Stimulated activated naive CD4-positive, alpha-beta T cell (primary cell): ENCODE data around the gene NKX2-3.

Source experiments
- DNase-seq, 6 experiments: peaks; one replicate each; lab custom pipeline; 2025; lab: John Stamatoyannopoulos, UW

The NKX2-3 gene

GRCh38 chr10:99526861-99527504, 5.8 kb upstream of the NKX2-3 start:
- DNase-seq: no peak

DNA sequence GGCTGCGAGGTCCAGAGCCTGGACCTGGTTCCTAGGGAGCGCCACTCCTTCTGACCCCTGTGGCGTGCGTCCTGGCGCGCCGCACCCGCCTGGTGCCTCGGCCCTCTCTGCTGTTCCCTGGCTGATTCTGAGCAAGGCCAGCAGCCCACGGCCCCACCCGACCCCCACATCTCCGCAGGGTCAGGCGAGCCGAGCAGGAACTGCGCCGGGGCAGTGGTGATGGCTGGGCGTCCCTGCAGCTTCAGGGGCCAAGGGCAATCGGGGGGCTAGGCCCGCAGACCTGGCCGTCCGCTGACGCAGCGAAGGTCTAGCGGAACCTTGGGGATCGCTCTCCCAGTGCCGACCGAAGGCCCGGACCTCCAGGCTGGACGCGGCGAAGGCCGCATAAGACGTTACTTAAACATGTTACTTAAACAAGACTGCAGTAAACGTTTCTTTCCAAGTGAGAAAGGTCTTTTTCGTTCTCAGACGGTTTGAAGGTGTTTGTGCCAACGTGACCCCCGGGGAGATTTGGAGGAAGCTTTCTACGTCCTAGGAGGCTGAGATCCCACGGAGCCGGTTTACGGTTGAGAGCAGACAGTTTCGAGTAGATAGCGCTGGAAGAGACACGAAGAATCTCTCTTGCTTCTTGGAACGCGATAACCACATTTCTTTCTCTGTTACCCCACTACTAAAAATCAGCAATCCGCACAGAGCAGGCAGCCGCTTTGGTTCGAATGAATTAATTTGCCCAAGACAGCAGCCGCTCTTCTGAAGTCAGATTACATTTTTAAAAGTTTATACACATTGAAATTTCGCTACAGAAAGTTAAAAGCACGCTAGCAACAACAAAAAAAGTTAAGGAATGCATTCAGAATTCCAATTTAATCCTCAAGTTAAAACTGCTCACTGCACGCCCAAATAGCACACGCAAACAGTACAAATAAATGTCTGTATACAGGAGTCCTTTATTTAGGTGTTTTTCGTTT, 4.9 kb upstream of the NKX2-3 start:
- DNase-seq: no peak

- no peak for DNase-seq
Measured at GRCh38 chr10:99528494-99529441, 4.0 kb upstream of the NKX2-3 start.

DNA sequence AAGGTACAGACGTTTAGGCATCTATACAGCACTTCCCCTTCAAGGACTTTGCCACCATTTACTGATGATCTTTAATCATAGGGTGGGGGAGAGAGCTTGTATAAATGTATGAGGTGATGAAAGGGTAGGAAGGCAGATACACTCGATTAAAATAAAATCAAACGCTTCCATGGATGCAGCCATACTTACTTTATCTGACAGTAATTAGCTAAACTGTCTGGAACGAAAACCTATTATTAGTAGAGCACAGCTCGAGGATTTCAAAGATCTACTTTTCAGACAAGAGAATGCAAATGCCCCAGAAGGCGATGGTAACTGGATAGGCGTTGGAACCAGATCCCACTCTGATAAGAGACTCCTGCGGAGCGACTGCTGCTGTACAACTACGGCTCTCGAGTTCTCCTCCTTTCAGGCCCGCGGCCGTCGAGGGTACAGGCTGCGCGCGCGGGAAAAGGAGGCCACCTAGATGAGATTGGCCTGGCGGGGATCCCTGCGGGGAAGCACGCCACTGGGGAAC, 3.1 kb upstream of the NKX2-3 start:
- DNase-seq: no peak

GRCh38 chr10:99530108-99531025, 2.4 kb upstream of the NKX2-3 start:
- DNase-seq: no peak

- no peak for DNase-seq
Measured at GRCh38 chr10:99531026-99531695, 1.6 kb upstream of the NKX2-3 start.

DNA sequence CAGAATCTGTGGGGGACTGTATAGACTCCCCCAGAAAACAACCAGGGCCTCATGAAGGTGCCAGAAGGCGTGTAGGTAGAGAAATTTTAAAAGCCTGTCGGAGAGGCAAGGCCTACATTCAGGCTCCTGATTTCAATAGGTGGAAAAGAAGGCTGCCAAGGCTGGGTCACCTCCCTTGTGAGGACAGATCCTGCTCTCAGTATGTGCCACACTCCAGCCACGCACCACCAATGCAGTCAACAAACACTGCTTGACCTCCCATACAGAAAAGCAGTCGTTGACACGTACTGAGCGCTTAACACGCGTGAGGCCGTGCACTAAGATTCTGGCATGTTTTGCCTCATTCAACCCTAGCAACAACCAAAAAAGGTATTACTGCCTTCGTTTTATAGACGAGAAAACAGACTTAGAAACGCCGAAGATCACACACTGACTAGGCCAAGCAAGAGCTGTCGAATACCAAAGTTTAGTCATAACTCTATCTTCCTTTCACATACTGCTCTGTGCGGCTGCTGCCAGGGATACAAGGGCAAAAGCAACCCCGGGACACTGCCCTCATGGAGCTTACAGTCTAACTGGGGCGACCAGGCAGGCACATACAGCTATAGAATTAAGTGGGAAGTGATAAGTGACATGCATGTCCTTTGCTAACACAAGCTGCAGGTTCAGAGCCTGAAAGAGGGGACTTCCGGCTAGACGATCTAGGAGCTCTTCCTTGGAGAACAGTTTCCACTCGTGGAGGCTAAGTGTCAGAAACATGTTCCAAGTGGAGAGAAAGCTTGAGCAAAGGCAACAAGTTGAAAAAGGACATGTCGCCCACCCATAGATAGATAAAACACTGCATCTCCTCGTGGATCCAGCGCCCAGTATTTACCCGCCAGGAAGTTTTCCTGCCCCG, 797 bp upstream of the NKX2-3 start:
- no peak for DNase-seq

- DNase-seq: no peak
Measured at GRCh38 chr10:99533496-99534449, 1.0 kb downstream of the NKX2-3 start.

DNA sequence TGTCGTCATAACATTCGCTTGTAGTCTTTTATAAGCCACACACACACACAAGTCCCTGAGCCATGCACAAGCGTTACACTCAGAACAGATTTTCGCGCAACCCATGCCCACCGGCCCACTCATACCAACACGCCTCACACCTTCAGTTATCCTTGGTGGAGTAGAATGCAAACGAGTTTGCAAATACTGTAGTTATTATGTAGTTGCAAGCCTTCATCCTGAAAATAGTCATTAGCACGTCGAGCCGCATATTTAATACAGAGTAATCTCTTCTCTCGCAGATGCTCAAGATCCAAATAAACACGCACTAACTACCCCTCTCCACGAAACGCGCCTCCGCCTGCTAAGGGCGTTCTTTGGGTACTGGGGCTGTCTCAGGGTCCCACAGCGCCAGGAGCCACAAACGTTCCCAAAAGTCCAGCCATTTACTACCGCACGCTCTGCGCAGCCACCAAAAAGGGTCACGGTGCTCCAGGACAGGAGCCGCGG, 1.8 kb downstream of the NKX2-3 start:
- no peak for DNase-seq

GRCh38 chr10:99534939-99535763, 2.4 kb downstream of the NKX2-3 start:
- DNase-seq: no peak

- no peak for DNase-seq
Measured at GRCh38 chr10:99535764-99536337, 3.1 kb downstream of the NKX2-3 start.

- DNase-seq: no peak
Measured at GRCh38 chr10:99536338-99537085, 3.8 kb downstream of the NKX2-3 start.

DNA sequence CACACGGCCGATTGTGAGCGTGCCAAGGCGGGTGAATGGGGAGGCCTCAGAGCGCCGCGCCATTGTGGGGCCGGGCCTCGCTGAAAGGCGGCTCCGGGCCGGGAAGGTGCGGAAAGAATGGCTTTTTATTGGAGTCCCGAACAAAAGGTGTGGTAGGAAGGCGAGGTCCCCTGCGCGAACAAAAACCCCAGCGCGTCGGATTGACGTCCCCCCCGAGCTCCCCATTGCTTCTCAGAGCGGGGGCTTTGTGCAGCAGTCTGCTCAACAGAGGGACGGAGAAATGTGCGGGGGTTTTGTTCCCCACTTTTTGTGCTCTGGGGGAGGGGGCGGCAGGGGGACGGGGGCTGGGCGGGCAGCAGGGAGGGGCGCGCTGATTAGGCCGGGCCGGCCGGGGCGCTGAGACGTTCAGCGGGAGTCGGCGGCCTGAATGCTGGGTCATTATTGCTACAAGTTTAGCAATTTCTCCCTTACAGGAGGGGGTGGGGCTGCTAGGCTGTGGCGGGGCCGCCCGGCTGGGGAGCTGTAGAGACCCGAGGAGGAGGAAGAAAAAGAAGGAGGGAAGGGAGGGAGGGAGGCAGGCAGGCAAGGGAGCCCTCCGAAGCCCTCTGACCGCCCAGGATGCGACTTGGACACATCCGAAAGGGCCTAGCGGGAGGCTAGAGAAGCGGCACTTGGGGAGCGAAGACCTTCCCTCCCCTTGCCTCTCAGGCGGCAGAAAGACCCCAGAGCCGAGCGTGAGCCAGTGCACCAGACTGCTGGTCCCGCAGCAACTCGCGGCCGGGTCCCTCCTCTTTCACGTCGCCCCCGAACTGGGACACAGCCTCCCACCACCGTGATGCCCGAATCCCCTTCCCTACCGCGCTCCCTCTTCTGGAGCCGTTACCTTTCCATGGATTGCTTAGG, 4.6 kb downstream of the NKX2-3 start:
- DNase-seq: no peak

DNA sequence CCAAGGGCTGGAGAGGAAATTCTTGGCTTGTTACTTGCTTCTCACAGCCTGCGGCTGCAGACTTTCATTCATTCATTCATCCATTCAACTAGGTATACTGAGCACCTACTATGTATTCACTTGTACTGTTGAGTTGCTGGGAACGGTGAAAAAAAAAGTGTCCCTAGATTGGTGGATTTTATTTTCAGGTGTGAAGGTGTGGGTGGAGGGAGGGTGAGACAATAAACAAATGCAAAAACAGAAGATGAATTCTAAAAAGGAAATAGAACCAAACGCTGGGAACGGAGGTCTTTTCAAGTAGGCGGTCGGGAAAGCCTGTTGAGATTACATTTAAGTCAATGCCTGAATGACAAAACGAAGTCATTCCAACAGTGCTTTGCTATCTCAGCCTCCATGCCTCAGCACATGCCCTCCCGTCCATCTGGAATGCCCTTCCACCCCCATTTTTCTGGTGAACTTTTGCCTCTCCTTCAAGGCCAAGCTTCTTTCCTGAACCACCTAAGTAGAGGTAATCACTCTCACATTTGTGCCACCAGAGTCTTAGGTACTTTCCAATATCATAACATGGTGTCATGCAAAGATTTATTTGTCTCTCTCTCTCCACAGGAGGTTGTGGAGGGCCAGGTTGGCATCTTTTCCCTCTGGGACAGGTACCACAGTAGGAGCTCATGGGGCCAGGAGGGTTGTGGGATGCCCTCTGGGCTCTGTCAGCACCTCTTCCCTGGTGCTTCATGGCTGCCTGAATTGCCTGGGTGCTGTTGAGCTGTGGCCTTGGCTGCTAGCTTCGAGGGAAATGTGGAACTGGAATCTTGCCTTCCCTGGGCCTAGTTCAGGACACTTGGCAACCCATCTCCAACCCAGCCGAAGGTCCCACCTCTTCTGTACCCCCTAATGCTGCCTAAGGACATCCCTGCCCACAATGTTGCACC, 5.5 kb downstream of the NKX2-3 start:
- DNase-seq: no peak
